GM19328 (cell line): ENCODE results near the gene CTCFL.
"Not testable (repeated sequence)": the region's sequence is repeated elsewhere in the genome, so short reads cannot be mapped to it uniquely, and the experiment has no call there.

Experiments used
- ATAC-seq: cut with Tn5 transposase; IDR thresholded peaks from one replicate; pipeline ENCODE4 v1.9.1; 2021; ENCODE audit warnings: mild to moderate bottlenecking, moderate library complexity; ENCODE audit not compliant: unreplicated experiment

The CTCFL gene

GRCh38 chr20:57483287-57484050 is 41.5 kb downstream of the CTCFL start:
- no peak for ATAC-seq

GRCh38 chr20:57482796-57483195 is 42.1 kb downstream of the CTCFL start:
- no peak for ATAC-seq

GRCh38 chr20:57482148-57482547 is 42.8 kb downstream of the CTCFL start:
- no peak for ATAC-seq

- ATAC-seq = peak; percentile 5
Observed at GRCh38 chr20:57481281-57481711, 43.6 kb downstream of the CTCFL start.

GRCh38 chr20:57480444-57481160 is 44.3 kb downstream of the CTCFL start:
- peak; percentile 56 for ATAC-seq

GRCh38 chr20:57479196-57479595 is 45.7 kb downstream of the CTCFL start:
- no peak for ATAC-seq

GRCh38 chr20:57478176-57478575 is 46.8 kb downstream of the CTCFL start:
- ATAC-seq = no peak

- ATAC-seq = no peak
Observed at GRCh38 chr20:57476641-57477461, 48.1 kb downstream of the CTCFL start.

- peak; percentile 45 for ATAC-seq
Observed at GRCh38 chr20:57476084-57476526, 48.8 kb downstream of the CTCFL start.

GRCh38 chr20:57475388-57476083 is 49.4 kb downstream of the CTCFL start:
- no peak for ATAC-seq

GRCh38 chr20:57474816-57475215 is 50.1 kb downstream of the CTCFL start:
- ATAC-seq = no peak

GRCh38 chr20:57474205-57474604 is 50.7 kb downstream of the CTCFL start:
- ATAC-seq = no peak

GRCh38 chr20:57473246-57474048 is 51.5 kb downstream of the CTCFL start:
- ATAC-seq = no peak

GRCh38 chr20:57472474-57472873 is 52.5 kb downstream of the CTCFL start:
- ATAC-seq = not testable (repeated sequence)

GRCh38 chr20:57471496-57472372 is 53.2 kb downstream of the CTCFL start:
- no peak for ATAC-seq

GRCh38 chr20:57470666-57471495 is 54.1 kb downstream of the CTCFL start:
- no peak for ATAC-seq

GRCh38 chr20:57470212-57470522 is 54.8 kb downstream of the CTCFL start:
- no peak for ATAC-seq
